ENCODE data around the gene CGB2. TPM values are rescaled to one million over a fixed set of nuclear protein-coding genes. Genes with fewer than 3 reads are reported as not detected.

Gene CGB2
- total and polyA plus RNA-seq, 9 of the 15 experiments (the other 6 are each of a cell fraction or from before 2014, with no cell fraction given) = 0.22 TPM; not detected in 8

DNA sequence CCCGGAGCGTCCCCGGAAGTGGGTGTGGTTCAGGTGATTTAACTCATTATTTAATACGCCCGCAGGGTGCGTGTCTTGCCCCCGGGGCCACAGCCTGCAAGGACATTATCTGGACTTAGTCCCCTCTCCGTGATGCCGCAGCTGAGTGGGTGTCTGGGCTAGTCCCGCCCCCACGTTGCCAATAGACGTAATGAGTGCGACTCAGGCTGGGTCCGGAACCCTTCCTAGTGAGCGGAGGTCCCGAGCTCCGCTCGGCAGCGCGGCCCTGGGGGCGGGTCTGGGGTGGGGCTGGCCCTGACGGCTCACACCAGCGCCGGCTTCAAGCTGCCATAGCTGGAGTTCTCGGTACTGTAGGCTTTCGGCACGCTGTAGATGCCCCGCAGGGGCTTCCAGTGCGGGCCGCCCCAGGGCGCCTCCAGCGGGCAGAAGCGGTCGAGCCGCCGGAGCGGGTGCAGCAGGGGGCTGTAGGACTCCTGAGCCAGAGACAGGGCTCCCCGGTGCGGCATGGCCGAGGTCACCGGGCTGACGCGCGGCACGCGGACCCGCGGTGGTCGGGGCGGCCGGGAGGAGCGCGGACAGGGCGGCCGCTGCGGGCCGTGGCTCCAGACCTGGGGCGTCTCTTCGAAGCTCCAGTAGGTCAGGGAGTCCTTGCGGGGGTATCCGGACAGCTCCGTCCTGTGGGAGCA lies 13.9 kb upstream of the CGB2 start (continued):
- TF ChIP-seq, protein P1, sequence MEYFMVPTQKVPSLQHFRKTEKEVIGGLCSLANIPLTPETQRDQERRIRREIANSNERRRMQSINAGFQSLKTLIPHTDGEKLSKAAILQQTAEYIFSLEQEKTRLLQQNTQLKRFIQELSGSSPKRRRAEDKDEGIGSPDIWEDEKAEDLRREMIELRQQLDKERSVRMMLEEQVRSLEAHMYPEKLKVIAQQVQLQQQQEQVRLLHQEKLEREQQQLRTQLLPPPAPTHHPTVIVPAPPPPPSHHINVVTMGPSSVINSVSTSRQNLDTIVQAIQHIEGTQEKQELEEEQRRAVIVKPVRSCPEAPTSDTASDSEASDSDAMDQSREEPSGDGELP (CRISPR knock-in tag; IDR thresholded peaks at IDR 0.05; ENCODE audit: borderline replicate concordance) = peak; percentile 54
- TF ChIP-seq RB1 (IDR thresholded peaks at IDR 0.05; ENCODE audit: low read depth) (no peak), CBX8 (IDR thresholded peaks at IDR 0.05; ENCODE audit: borderline replicate concordance, extremely low read depth, low read depth, low read length, poor library complexity, severe bottlenecking) (no peak), FOXK1 (CRISPR knock-in tag; IDR thresholded peaks at IDR 0.05; ENCODE audit: borderline replicate concordance) (no peak), CEBPG (CRISPR knock-in tag; IDR thresholded peaks at IDR 0.05) (no peak), CEBPG (tag; conservative IDR thresholded peaks at IDR 0.05 in 1 of 2, IDR thresholded peaks at IDR 0.05 in 1 of 2) (no peak), ZNF197 (CRISPR knock-in tag; IDR thresholded peaks at IDR 0.05; ENCODE audit: low read depth) (no peak), LEF1 (IDR thresholded peaks at IDR 0.05) (no peak), MAFF (IDR thresholded peaks at IDR 0.05; ENCODE audit: low read length) (no peak), KDM4B (IDR thresholded peaks at IDR 0.05; ENCODE audit: borderline replicate concordance in 2 of 2, low read depth in 1 of 2) (no peak), THRAP3 (IDR thresholded peaks at IDR 0.05; ENCODE audit: borderline replicate concordance) (no peak), ILF3 (IDR thresholded peaks at IDR 0.05; ENCODE audit: borderline replicate concordance) (no peak), ZNF217 (CRISPR knock-in tag; IDR thresholded peaks at IDR 0.05) (no peak), TBL1XR1 (IDR thresholded peaks at IDR 0.05; ENCODE audit: low read length in 2 of 2) (no peak), MAZ (CRISPR knock-in tag; conservative IDR thresholded peaks at IDR 0.05 in 1 of 2, IDR thresholded peaks at IDR 0.05 in 1 of 2) (peak; percentile 50 to 57; a peak in 1 of 4 replicates), MYNN (IDR thresholded peaks at IDR 0.05) (no peak), MYNN (CRISPR knock-in tag; IDR thresholded peaks at IDR 0.05) (no peak), ARHGAP35 (IDR thresholded peaks at IDR 0.05; ENCODE audit: partially characterized antibody) (no peak), SMAD4 (CRISPR knock-in tag; conservative IDR thresholded peaks at IDR 0.05) (no peak), ZNF644 (tag; IDR thresholded peaks at IDR 0.05; ENCODE audit: low read depth) (no peak), TCFL5 (CRISPR knock-in tag; conservative IDR thresholded peaks at IDR 0.05) (no peak)
- TF ChIP-seq, protein P2, sequence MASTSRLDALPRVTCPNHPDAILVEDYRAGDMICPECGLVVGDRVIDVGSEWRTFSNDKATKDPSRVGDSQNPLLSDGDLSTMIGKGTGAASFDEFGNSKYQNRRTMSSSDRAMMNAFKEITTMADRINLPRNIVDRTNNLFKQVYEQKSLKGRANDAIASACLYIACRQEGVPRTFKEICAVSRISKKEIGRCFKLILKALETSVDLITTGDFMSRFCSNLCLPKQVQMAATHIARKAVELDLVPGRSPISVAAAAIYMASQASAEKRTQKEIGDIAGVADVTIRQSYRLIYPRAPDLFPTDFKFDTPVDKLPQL (IDR thresholded peaks at IDR 0.05; ENCODE audit: extremely low read depth, insufficient read length) = no peak
- TF ChIP-seq, protein P3, sequence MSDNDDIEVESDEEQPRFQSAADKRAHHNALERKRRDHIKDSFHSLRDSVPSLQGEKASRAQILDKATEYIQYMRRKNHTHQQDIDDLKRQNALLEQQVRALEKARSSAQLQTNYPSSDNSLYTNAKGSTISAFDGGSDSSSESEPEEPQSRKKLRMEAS (CRISPR knock-in tag; IDR thresholded peaks at IDR 0.05) = peak; percentile 42
- TF ChIP-seq, protein P4, sequence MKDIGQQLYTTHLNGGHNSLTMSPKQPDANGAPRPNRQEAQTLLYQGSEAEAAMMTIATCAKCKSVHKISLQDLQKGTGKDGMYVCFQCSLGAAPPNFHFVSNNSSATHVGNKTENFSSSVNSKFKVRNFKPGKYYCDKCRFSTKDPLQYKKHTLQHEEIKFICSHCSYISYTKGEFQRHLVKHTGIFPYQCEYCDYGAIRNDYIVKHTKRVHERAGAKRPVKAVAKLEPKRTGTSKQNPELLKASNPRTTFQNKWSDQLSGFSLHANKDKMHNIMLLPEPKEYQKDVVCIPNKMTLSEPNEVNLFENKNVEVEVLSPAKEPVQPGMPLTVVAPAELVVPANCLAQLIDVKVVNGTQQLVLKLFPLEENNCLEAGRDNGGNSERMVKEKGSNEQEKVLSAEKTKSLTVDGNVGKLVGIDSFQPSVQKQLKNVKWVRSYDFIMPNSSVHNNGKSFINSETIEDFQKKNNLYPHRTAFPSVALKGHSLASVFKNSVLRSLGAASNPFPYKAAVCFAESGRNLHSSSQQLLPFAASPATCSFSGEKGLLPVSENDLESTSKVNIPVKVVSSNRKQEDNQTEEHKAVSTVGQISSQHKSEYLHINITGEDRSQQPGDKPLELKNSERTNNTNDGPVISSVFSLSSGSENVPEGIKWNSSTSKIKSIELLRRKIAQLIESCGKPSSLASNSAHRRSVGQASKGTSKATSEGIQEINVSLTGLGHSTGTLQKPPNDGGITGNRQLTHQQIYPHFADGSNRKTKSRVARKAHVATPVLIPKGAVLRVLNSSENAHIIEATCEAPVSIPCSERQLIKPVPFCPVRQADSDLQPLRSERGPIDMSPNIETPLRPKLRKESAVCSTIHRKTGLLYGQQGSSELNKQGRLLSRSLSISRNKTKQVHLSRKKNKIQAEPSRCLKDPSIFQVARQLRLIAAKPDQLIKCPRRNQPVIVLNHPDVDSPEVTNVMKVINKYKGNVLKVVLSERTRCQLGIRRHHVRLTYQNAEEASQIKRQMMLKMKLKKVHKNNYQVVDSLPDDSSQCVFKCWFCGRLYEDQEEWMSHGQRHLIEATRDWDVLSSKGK (CRISPR knock-in tag; IDR thresholded peaks at IDR 0.05) = no peak

Measured in K562 (cell line).